Activated naive CD8-positive, alpha-beta T cell (primary cell): Measurements from ENCODE around the gene DNAH14.
"Not testable (repeated sequence)": the region's sequence is repeated elsewhere in the genome, so short reads cannot be mapped to it uniquely, and the experiment has no call there.

Source experiments
- H3K27ac Mint-ChIP-seq: one replicate; pipeline ENCODE4 v1.8.0; 2021; ENCODE audit warnings: mixed read lengths
- H3K27me3 Mint-ChIP-seq: one replicate; pipeline ENCODE4 v1.8.0; 2021; ENCODE audit warnings: mixed read lengths
- H3K36me3 Mint-ChIP-seq: one replicate; pipeline ENCODE4 v1.8.0; 2021; ENCODE audit warnings: mixed read lengths
- H3K4me1 Mint-ChIP-seq: one replicate; pipeline ENCODE4 v1.8.0; 2021; ENCODE audit warnings: low read depth, mixed read lengths
- H3K4me3 Mint-ChIP-seq: one replicate; pipeline ENCODE4 v1.8.0; 2021; ENCODE audit warnings: mild to moderate bottlenecking, mixed read lengths
- H3K9me3 Mint-ChIP-seq: one replicate; pipeline ENCODE4 v1.8.0; 2021; ENCODE audit warnings: low read depth, mixed read lengths

DNAH14 gene

DNA sequence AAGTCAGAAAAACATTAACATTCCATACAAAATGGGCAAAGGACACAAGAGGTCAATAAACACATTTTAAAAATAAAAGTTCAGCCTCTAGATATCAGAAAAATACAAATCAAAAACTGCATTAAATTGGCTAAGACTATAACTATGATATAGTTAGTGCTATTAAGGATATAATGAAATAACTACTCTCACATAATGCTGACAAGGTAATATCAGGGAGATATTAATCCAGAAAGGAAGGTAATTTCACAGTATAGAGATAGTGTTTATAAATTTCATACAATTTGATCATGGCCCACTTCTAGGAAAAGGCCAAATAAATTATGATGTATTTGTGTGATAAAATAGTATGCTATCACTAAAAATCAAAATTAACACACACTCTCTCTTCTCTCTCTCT, 436.5 kb downstream of the DNAH14 start:
- Mint-ChIP-seq H3K36me3 (no peaks in the 10 kb centered on the region), H3K27ac (no peak overlapping the region), H3K4me3 (no peak overlapping the region), H3K27me3 (peaks cover 4% of the 10 kb centered on the region), H3K9me3 (no peaks in the 10 kb centered on the region), H3K4me1 (no peaks in the 10 kb centered on the region)

DNA sequence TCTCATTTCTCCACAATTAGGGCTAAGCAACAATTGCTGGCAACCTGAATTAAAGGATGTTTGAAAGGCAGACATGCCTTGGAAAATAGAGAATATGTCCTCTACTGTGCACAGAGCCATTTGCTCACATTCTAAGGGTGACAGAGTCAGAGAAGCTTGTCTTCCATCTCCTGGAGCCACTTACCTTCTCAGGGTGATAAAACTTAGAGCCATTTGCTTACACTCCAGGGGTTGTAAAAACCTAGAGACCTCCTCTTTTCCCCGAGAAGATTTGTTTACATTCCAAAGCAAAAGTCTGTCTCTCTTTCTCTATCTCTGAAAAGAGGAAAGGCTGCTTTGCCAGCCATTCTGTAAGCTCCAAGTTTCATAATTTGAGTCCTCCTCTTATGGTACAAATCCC, 437.1 kb downstream of the DNAH14 start:
- Mint-ChIP-seq H3K27me3 (peaks cover 4% of the 10 kb centered on the region), H3K36me3 (no peaks in the 10 kb centered on the region), H3K27ac (no peak overlapping the region), H3K4me1 (no peaks in the 10 kb centered on the region), H3K4me3 (no peak overlapping the region), H3K9me3 (no peaks in the 10 kb centered on the region)

DNA sequence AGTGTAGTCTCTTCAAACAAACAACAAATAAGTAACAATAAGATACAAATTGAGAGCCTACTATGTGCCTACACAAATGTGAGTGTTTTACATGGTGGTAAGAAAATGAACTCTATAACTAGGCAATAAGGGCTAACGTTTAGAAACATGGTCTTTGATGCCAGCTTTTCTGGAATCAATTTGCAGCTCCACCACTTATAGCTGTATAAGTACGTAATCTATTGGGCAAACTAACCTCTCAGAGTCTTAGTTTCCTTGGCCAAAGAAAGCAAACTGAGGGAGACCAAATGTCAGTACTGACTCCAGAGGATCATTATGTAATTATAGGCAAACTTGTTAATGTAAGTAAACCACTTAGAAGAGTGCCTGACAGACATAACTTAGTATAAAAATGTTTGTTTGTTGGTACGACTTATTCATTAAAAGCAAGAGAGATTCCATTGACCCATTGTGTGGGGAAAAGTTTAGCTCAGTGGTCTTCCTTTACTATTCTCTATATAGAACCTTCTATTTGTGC, 438.6 kb downstream of the DNAH14 start:
- Mint-ChIP-seq H3K4me1 (no peaks in the 10 kb centered on the region), H3K27ac (no peak overlapping the region), H3K36me3 (no peaks in the 10 kb centered on the region), H3K27me3 (peaks cover 4% of the 10 kb centered on the region), H3K9me3 (no peaks in the 10 kb centered on the region), H3K4me3 (no peak overlapping the region)

DNA sequence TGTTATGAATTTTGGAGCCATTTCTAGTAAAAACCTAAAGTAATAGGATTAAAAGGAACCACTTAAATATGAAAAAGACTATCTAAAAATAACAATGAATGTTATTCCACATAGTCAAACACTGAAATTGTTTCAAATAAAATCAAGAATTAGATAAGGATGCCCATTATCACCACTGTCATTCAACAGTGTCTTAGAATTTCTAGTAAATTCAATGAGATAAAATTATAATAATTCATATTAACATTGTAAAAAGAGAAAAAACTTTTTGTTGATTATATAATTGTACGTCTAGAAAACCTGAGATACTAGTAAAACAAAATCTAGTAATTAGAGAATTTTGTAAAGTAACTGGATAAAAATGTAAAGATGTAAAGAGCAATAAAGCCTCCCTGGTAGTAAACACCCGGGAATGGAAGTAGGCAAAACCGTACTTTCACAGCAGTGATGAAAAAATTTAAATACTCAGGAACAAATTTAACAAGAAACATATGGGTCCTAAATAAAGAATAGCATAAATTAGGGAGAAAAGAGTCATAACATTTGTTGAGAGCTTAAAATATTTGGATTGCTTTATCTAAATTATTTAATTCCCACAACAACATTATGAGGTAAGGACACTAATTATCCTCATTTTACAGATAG, 442.0 kb downstream of the DNAH14 start:
- H3K9me3 Mint-ChIP-seq = no peaks in the 10 kb centered on the region
- H3K27me3 Mint-ChIP-seq = peaks cover 4% of the 10 kb centered on the region
- no peak overlapping the region for H3K27ac Mint-ChIP-seq
- no peak overlapping the region for H3K4me3 Mint-ChIP-seq
- H3K4me1 Mint-ChIP-seq = no peaks in the 10 kb centered on the region
- no peaks in the 10 kb centered on the region for H3K36me3 Mint-ChIP-seq

DNA sequence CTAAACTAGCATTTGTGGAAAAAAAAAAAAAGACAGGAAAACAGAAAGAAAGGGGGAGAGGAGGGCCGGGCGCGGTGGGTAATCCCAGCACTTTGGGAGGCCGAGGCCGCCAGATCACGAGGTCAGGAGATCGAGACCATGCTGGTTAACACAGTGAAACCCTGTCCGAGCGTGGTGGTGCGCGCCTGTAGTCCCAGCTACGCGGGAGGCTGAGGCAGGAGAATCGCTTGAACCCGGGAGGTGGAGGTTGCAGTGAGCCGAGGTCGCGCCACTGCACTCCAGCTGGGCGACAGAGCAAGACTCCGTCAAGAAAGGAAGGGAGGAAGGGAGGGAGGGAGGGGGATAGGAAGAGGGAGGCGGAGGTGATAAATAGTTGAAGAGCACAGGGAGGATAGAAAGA, 443.7 kb downstream of the DNAH14 start:
- Mint-ChIP-seq H3K4me3 (no peak overlapping the region), H3K36me3 (no peaks in the 10 kb centered on the region), H3K27me3 (no peaks in the 10 kb centered on the region), H3K4me1 (no peaks in the 10 kb centered on the region), H3K27ac (no peak overlapping the region), H3K9me3 (no peaks in the 10 kb centered on the region)

DNA sequence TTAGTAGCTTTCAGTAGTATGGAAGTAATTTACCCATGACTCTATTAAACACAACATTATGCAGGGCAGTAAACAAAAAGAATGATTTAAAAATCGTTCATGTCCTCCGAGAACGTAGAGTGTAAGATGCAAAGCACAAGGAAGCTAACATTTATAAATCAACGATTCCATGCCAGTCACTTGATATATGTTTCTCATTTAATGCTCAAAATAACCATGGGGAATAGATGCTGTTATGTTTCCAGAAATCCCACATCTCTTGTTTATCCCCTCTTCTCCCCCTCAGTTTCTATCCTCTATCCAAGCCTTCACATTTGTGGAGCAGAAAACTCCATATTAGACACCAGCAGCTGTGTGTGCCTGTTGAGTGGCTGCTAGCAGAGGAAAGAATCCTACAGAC, 445.5 kb downstream of the DNAH14 start:
- H3K4me3 Mint-ChIP-seq = no peak overlapping the region
- no peaks in the 10 kb centered on the region for H3K27me3 Mint-ChIP-seq
- no peaks in the 10 kb centered on the region for H3K4me1 Mint-ChIP-seq
- no peaks in the 10 kb centered on the region for H3K36me3 Mint-ChIP-seq
- no peaks in the 10 kb centered on the region for H3K9me3 Mint-ChIP-seq
- no peak overlapping the region for H3K27ac Mint-ChIP-seq

DNA sequence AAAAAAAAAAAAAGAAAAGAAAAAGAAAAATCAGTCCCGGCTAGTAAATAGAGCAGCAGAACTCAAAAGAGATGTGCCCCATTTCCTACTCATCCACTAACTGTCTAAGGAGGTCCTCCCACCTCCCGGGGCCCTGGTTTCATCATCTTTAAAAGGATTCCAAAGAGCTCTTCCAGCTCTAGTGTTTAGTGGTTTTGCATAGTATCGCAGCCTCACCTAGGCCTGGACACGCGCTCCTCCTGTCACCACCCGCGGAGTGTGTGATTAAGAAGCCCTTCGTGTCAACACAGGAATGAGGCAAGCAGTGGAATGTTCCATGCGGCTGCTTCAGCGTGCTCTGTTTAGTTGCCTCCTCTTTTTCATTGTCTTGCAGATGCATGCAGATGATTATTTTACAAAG, 449.4 kb downstream of the DNAH14 start:
- Mint-ChIP-seq H3K27me3 (no peaks in the 10 kb centered on the region), H3K4me1 (no peaks in the 10 kb centered on the region), H3K27ac (no peak overlapping the region), H3K36me3 (peaks cover 11% of the 10 kb centered on the region), H3K9me3 (no peaks in the 10 kb centered on the region), H3K4me3 (no peak overlapping the region)

DNA sequence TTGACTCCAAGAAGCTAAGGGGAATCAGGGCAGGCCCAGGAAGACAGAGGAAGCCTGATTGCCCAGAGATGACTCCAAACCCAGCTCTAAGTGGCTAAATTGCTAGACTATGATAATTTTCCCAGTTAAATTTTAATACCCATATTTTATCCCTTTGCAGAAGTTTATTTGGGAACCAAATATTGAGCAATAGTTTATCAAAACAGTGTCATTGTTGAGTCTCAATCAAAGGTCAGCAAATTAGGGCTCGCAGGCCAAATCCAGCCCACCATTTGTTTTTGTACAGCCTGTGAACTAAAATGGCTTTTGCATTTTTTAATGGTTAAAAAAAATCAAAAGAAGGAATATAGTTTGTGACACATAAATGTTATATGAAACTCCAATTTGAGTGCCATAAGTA, 451.2 kb downstream of the DNAH14 start:
- Mint-ChIP-seq H3K27me3 (no peaks in the 10 kb centered on the region), H3K9me3 (no peaks in the 10 kb centered on the region), H3K27ac (no peak overlapping the region), H3K4me3 (no peak overlapping the region), H3K4me1 (no peaks in the 10 kb centered on the region), H3K36me3 (peaks cover 16% of the 10 kb centered on the region)

DNA sequence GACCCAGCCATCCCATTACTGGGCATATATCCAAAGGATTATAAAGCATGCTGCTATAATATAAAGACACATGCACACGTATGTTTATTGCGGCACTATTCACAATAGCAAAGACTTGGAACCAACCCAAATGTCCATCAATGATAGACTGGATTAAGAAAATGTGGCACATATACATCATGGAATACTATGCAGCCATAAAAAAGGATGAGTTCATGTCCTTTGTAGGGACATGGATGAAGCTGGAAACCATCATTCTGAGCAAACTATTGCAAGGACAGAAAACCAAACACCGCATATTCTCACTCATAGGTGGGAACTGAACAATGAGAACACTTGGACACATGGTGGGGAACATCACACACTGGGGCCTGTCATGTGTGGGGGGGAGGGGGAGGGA, 457.4 kb downstream of the DNAH14 start:
- H3K4me1 Mint-ChIP-seq, H3K27ac Mint-ChIP-seq, H3K4me3 Mint-ChIP-seq, H3K27me3 Mint-ChIP-seq, H3K9me3 Mint-ChIP-seq: not testable (repeated sequence)
- H3K36me3 Mint-ChIP-seq = peaks cover 16% of the 10 kb centered on the region

DNA sequence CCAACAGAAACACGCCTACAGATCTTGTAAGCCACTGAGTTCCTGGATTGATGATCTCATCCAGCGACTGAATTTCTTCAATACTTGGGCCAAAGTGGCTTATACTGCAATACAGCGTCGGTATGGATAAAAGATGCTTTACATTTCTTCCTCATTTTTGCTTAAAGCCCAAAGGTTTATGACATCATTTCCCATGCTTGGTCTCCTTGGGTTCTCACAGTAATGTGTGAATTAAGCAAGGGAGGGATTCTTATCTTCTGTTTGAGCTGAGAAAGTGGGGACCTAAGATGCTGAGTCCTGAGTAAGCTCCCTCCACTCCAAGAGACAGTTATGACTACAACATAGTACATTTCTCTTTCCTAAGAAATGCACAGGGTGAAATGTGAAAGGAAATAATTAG, 458.9 kb downstream of the DNAH14 start:
- Mint-ChIP-seq H3K9me3 (no peaks in the 10 kb centered on the region), H3K27me3 (no peaks in the 10 kb centered on the region), H3K4me1 (peaks cover 9% of the 10 kb centered on the region), H3K27ac (no peak overlapping the region), H3K4me3 (no peak overlapping the region), H3K36me3 (peaks cover 8% of the 10 kb centered on the region)

DNA sequence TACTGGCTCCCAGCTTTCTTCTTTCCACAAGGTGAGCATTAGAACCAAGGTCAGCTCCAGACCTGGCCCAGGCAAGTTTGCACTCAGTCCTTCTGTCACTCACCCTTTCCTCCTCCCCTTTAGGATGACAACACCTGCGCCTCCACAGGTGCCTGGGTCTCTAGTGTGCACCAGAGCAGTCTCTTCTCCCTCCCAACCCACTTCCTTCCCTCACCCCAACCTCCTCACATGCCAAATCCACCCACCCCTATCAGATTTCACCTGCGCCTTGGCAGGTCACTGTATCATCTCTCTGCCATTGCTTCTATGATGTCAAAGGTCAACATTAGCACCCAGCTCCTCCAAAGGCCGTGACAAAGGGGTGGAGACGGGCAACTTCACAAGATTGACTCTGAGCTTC, 460.4 kb downstream of the DNAH14 start:
- no peaks in the 10 kb centered on the region for H3K9me3 Mint-ChIP-seq
- no peaks in the 10 kb centered on the region for H3K27me3 Mint-ChIP-seq
- no peak overlapping the region for H3K27ac Mint-ChIP-seq

DNA sequence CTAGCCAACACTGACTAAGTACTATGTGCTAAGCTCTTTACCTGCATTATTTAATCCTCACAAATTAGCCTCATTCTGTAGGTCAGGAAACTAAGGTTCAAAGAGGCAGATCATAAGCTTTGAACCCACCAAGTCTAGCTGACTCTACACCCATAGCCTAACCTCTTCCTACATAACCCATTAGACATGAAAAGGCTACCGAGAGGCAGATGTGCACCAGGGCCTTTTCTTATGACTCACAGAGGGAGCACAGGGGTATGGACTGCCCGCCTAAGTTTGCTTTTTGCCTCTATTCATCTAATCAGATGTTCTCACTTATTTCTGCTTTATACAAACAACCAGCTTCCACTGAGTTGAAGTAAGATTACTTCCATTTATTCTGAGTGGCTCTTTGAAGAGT, 466.9 kb downstream of the DNAH14 start:
- peaks cover 10% of the 10 kb centered on the region for H3K36me3 Mint-ChIP-seq
- peaks cover 16% of the 10 kb centered on the region for H3K4me1 Mint-ChIP-seq
- H3K27ac Mint-ChIP-seq = peak overlapping the region; percentile 25
- H3K9me3 Mint-ChIP-seq = no peaks in the 10 kb centered on the region
- H3K27me3 Mint-ChIP-seq = no peaks in the 10 kb centered on the region
- H3K4me3 Mint-ChIP-seq = no peak overlapping the region

More for the DNA sequence above, 460.4 kb downstream of the DNAH14 start:
- Mint-ChIP-seq H3K4me3 (no peak overlapping the region), H3K4me1 (peaks cover 9% of the 10 kb centered on the region), H3K36me3 (no peaks in the 10 kb centered on the region)

DNA sequence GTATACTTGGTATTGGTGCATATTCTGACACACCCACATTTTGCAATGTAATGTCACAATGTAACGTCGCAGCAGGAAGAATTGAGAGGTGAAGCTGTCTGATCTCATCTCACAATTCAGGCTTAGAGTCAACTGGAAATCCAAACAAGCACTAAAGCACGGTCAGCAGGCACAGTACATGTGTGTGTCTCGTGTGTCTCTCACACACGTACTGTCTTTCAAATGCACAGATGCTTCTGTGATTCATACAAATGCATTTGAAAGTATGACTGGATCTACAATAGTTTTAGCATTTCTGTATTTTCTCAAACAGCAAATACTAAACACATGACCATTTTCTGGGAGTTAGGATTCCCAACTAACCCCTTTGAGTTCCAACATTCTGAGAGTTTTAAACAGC, 471.5 kb downstream of the DNAH14 start:
- no peaks in the 10 kb centered on the region for H3K9me3 Mint-ChIP-seq
- H3K27ac Mint-ChIP-seq = peak overlapping the region; percentile 16
- no peak overlapping the region for H3K4me3 Mint-ChIP-seq
- peaks cover 12% of the 10 kb centered on the region for H3K4me1 Mint-ChIP-seq
- no peaks in the 10 kb centered on the region for H3K27me3 Mint-ChIP-seq
- H3K36me3 Mint-ChIP-seq = peaks cover 17% of the 10 kb centered on the region

DNA sequence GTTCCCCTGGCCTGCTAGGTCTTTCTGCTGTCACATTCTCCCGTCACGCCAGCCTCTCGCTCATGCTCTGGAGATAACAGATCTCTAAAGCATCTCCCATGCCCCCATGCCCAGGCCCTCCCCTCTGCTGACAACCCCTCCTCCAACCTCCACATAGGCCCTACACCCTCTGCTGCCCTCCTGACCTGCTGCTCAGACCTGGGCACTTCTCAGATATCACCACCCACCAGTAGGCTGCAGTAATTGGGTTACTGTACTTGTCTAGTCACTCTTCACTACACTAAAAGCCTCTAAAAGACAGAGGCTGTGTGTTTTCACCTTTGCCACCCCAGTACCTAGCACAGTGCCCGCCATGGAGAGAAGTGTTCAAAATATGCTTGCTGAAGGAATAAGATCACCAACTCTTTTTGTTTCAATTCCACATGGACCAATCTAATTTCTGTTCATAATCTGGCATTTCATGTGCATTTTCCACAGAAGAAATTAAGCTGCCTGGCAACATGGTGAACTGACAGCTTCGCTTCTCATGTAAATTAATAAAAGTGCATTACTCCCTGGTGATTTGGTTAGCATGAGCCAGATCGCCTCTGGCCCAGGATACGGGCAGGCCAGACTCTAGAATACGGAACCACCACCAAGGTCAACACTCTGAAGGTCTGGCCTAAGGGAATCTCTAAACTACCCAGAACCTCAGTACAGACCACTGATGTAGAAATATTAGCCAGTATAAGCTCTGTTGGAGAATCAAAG, 477.7 kb downstream of the DNAH14 start:
- peak overlapping the region; percentile 54 for H3K27ac Mint-ChIP-seq
- peaks cover 3% of the 10 kb centered on the region for H3K4me1 Mint-ChIP-seq

DNA sequence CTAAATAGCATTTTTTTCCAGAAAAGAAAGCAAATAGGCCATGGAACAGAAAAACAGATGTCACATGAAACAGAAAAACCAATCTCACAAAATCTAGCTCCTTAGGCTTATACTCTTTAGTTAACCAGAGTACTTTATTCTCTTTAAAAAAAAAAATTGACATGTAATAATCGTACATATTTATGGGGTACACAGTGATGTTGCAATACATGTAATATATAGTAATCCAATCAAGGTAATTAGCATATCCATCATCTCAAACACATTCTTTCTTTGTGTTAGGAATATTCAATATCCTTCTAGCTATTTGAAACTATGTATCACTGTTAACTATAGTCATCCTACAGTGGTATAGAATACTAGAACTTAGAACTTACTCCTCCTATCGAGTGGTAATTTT, 478.3 kb downstream of the DNAH14 start:
- no peaks in the 10 kb centered on the region for H3K27me3 Mint-ChIP-seq
- H3K4me3 Mint-ChIP-seq = no peak overlapping the region
- no peaks in the 10 kb centered on the region for H3K9me3 Mint-ChIP-seq
- no peak overlapping the region for H3K27ac Mint-ChIP-seq
- peaks cover 11% of the 10 kb centered on the region for H3K36me3 Mint-ChIP-seq
- H3K4me1 Mint-ChIP-seq = peaks cover 3% of the 10 kb centered on the region

More for the DNA sequence above, 477.7 kb downstream of the DNAH14 start:
- Mint-ChIP-seq H3K27me3 (no peaks in the 10 kb centered on the region), H3K4me3 (no peak overlapping the region), H3K36me3 (peaks cover 11% of the 10 kb centered on the region), H3K9me3 (no peaks in the 10 kb centered on the region)

DNA sequence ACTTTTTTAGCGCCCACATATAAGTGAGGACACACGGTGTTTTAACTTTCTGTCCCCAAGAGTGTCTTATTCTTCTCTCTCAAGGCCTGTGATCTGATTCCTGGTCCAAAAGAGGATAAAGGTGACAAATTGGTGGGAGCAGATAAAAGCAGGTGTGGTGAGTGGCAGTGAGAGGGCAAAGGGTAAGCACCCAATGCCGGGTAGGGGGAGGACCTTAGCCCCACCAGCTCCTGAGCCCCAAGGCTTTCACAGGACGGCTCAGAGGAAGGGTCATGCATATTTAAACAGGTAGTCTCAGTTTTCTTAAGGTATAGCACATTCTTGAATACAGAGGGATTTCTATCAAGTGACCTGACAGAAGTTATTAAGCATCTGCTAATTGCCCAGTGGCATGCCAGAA, 478.8 kb downstream of the DNAH14 start:
- Mint-ChIP-seq H3K27ac (peak overlapping the region; percentile 41), H3K36me3 (peaks cover 11% of the 10 kb centered on the region), H3K9me3 (no peaks in the 10 kb centered on the region), H3K27me3 (no peaks in the 10 kb centered on the region), H3K4me1 (peaks cover 3% of the 10 kb centered on the region), H3K4me3 (no peak overlapping the region)
